GM20000 (cell line): Measurements from ENCODE around the gene ADNP.

Experiments used
- DNase-seq: peaks from one replicate; pipeline ENCODE4 v3.0.0; 2012; ENCODE audit warnings: low spot score
- CTCF ChIP-seq: IDR thresholded peaks from 2 replicates; pipeline ENCODE4 v1.5.1; 2012; ENCODE audit warnings: mild to moderate bottlenecking, control low read depth; ENCODE audit errors: extremely low read depth, missing control alignments

The ADNP gene

GRCh38 chr20:50900261-50900660 is 31.0 kb downstream of the ADNP start:
- no peak for TF ChIP-seq CTCF
- DNase-seq, result no peak

- TF ChIP-seq CTCF, result no peak
- DNase-seq, result no peak
Observed at GRCh38 chr20:50898475-50898874, 32.8 kb downstream of the ADNP start.

DNA sequence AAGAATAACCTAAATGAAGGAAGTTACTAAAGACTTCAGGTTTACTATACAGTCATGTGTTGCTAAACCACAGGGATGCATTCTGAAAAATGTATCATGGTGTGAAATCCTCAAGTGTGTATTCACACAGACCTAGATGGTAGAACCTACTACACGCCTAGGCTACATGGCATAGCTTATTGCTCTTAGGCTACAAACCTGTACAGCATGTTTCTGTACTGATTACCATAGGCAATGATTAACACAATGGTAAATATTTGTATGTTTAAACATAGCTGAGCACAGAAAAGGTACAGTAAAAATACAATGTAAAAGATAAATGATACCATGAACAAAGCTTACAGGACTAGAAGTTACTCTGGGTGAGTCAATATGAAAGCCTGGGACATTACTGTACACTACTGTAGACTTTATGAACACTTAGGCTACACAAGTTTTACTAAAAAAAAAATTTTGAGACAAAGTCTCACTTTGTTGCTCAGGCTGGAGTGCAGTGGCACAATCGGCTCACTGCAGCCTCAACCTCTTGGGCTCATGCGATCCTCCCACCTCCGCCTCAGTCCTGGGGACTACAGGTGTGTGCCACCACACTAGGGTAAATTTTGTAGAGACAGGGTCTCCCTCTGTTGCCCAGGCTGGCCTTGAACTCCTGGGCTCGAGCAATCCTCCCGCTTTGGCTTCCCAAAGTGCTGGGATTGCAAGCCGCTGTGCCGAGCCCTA is 36.0 kb downstream of the ADNP start:
- TF ChIP-seq CTCF, result no peak
- no peak for DNase-seq

- no peak for DNase-seq
- no peak for TF ChIP-seq CTCF
Observed at GRCh38 chr20:50893620-50894019, 37.6 kb downstream of the ADNP start.

GRCh38 chr20:50892394-50892793 is 38.8 kb downstream of the ADNP start:
- no peak for DNase-seq
- no peak for TF ChIP-seq CTCF

- no peak for DNase-seq
- no peak for TF ChIP-seq CTCF
Observed at GRCh38 chr20:50891138-50891537, 40.1 kb downstream of the ADNP start.

DNA sequence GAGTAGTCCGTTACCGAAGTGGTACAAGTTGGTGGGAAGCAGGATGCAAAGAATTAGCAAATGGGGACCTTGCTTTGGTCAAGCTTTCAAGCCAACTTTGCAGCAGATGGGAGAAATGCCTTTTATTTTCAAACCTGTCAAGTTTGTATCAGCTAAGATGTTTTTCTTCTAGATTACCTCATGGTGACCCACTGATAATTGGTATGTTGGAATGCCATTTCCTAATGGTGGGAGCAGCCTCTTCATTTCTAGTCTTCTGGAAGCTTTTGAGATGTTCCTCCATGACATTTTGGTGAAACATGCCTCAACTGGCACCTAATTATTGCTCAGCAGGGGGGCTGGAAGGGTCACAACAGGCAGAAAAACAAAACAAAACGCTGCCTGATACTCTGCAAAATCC is 43.7 kb downstream of the ADNP start:
- no peak for DNase-seq
- TF ChIP-seq CTCF, result no peak
